ENCODE data around the gene GFOD1.

The GFOD1 gene

GRCh38 chr6:13308332-13308731 lies 179.1 kb downstream of the GFOD1 start:
- TF ChIP-seq, protein P1, sequence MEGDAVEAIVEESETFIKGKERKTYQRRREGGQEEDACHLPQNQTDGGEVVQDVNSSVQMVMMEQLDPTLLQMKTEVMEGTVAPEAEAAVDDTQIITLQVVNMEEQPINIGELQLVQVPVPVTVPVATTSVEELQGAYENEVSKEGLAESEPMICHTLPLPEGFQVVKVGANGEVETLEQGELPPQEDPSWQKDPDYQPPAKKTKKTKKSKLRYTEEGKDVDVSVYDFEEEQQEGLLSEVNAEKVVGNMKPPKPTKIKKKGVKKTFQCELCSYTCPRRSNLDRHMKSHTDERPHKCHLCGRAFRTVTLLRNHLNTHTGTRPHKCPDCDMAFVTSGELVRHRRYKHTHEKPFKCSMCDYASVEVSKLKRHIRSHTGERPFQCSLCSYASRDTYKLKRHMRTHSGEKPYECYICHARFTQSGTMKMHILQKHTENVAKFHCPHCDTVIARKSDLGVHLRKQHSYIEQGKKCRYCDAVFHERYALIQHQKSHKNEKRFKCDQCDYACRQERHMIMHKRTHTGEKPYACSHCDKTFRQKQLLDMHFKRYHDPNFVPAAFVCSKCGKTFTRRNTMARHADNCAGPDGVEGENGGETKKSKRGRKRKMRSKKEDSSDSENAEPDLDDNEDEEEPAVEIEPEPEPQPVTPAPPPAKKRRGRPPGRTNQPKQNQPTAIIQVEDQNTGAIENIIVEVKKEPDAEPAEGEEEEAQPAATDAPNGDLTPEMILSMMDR (IDR thresholded peaks at IDR 0.05; ENCODE audit: insufficient read depth, missing control alignments): no peak
- DNase-seq (ENCODE audit: insufficient read length, low spot score) (no peak), FAIRE-seq (no peak)

All from D721Med (cell line).